WTC11 (cell line): ENCODE measurements around the gene ATP8B4. TPM values are rescaled to one million over a fixed set of nuclear protein-coding genes. Genes with fewer than 3 reads are reported as not detected.

Source experiments
- ATAC-seq: fragments of 200-7000 bp; cut with Tn5 transposase; 2 replicates; pipeline ENCODE4 v1.10.0; 2021; ENCODE audit warnings: mild to moderate bottlenecking, moderate library complexity
- CTCF ChIA-PET: fragments of 300-600 bp; sonication (Branson Sonifier 250); formaldehyde crosslinking; loops from one replicate; lab custom pipeline; 2021; ENCODE audit warnings: antibody characterized with exemption; lab: Charles Lee
- POLR2A ChIA-PET: fragments of 350-600 bp; sonication (Branson Sonifier 250); formaldehyde crosslinking; loops from one replicate; lab custom pipeline; 2021; ENCODE audit warnings: antibody characterized with exemption; lab: Charles Lee
- DNase-seq: peaks from one replicate; pipeline ENCODE4 v3.0.0; 2021; ENCODE audit warnings: low spot score
- H3K27ac Mint-ChIP-seq: 2 replicates; pipeline ENCODE4 v1.8.0; 2021; ENCODE audit warnings: mixed read lengths
- H3K27me3 Mint-ChIP-seq: 2 replicates; pipeline ENCODE4 v1.8.0; 2021; ENCODE audit warnings: low read depth, mild to moderate bottlenecking, moderate library complexity, mixed read lengths
- H3K36me3 Mint-ChIP-seq: 2 replicates; pipeline ENCODE4 v1.8.0; 2021; ENCODE audit warnings: mixed read lengths
- H3K4me1 Mint-ChIP-seq: 2 replicates; pipeline ENCODE4 v1.8.0; 2022; ENCODE audit warnings: mixed read lengths
- H3K4me3 Mint-ChIP-seq: 2 replicates; pipeline ENCODE4 v1.8.0; 2021; ENCODE audit warnings: mild to moderate bottlenecking, moderate library complexity, mixed read lengths
- H3K9me3 Mint-ChIP-seq: 2 replicates; pipeline ENCODE4 v1.8.0; 2021; ENCODE audit warnings: mixed read lengths
- ATF1 ChIP-seq: sonication (generic); formaldehyde crosslinking; IDR thresholded peaks from 2 replicates; pipeline ENCODE4 v1.8.1; 2023; ENCODE audit warnings: mild to moderate bottlenecking, moderate library complexity, missing genetic modification reagents
- FOXJ3 ChIP-seq: sonication (generic); formaldehyde crosslinking; IDR thresholded peaks from 2 replicates; pipeline ENCODE4 v1.9.0; 2021; ENCODE audit warnings: missing genetic modification reagents, mild to moderate bottlenecking, borderline replicate concordance
- FOXK1 ChIP-seq: sonication (generic); formaldehyde crosslinking; IDR thresholded peaks from 2 replicates; pipeline ENCODE4 v1.8.0; 2022; ENCODE audit warnings: mild to moderate bottlenecking, moderate library complexity, missing genetic modification reagents
- FOXP1 ChIP-seq: sonication (generic); formaldehyde crosslinking; IDR thresholded peaks from 2 replicates; pipeline ENCODE4 v1.8.0; 2022; ENCODE audit warnings: missing genetic modification reagents, mild to moderate bottlenecking, moderate library complexity, borderline replicate concordance
- HMGA2 ChIP-seq: fragments of 250-450 bp; sonication (Bioruptor Pico); IDR thresholded peaks from 2 replicates; pipeline ENCODE4 v1.4.0; 2021; ENCODE audit warnings: mild to moderate bottlenecking, moderate library complexity
- IRF2 ChIP-seq: sonication (generic); formaldehyde crosslinking; IDR thresholded peaks from 2 replicates; pipeline ENCODE4 v1.8.0; 2022; ENCODE audit warnings: low read depth, missing genetic modification reagents, borderline replicate concordance
- JAZF1 ChIP-seq: fragments of 250-450 bp; sonication (Bioruptor Pico); IDR thresholded peaks from 2 replicates; pipeline ENCODE4 v1.9.0; 2021; ENCODE audit warnings: moderate library complexity, mild to moderate bottlenecking, inconsistent platforms
- JUN ChIP-seq: sonication (generic); formaldehyde crosslinking; IDR thresholded peaks from 2 replicates; pipeline ENCODE4 v1.8.0; 2023; ENCODE audit warnings: mild to moderate bottlenecking, missing genetic modification reagents
- TP53 ChIP-seq: sonication (generic); formaldehyde crosslinking; IDR thresholded peaks from 2 replicates; pipeline ENCODE4 v1.8.1; 2023; ENCODE audit warnings: mild to moderate bottlenecking, missing genetic modification reagents
- ZBTB21 ChIP-seq: sonication (generic); formaldehyde crosslinking; IDR thresholded peaks from 2 replicates; pipeline ENCODE4 v1.8.1; 2023; ENCODE audit warnings: mild to moderate bottlenecking, missing genetic modification reagents, borderline replicate concordance
- ZNF232 ChIP-seq: sonication (generic); formaldehyde crosslinking; IDR thresholded peaks from 2 replicates; pipeline ENCODE4 v1.8.0; 2022; ENCODE audit warnings: mild to moderate bottlenecking, missing genetic modification reagents
- ZNF396 ChIP-seq: fragments of 250-450 bp; sonication (Bioruptor Pico); IDR thresholded peaks from 2 replicates; pipeline ENCODE4 v1.8.0; 2021; ENCODE audit warnings: mild to moderate bottlenecking, moderate library complexity, borderline replicate concordance
- total RNA-seq: library from RNA; stranded (reverse); gene quantifications from 3 replicates; pipeline ENCODE4 v1.2.3, GENCODE V29; 2021
- TF ChIP-seq, protein P1 (sequence below): sonication (generic); formaldehyde crosslinking; conservative IDR thresholded peaks from 2 replicates; pipeline ENCODE4 v1.8.1; 2023; ENCODE audit warnings: mild to moderate bottlenecking, low read depth, missing genetic modification reagents, moderate library complexity
- TF ChIP-seq, protein P2 (sequence below): fragments of 250-450 bp; sonication (Bioruptor Pico); IDR thresholded peaks from 2 replicates; pipeline ENCODE4 v1.9.0; 2021; ENCODE audit warnings: moderate library complexity, mild to moderate bottlenecking, inconsistent platforms, borderline replicate concordance
- TF ChIP-seq, protein P3 (sequence below): sonication (generic); formaldehyde crosslinking; IDR thresholded peaks from 2 replicates; pipeline ENCODE4 v1.8.1; 2023; ENCODE audit warnings: mild to moderate bottlenecking, missing genetic modification reagents
- TF ChIP-seq, protein P4 (sequence below): sonication (generic); formaldehyde crosslinking; IDR thresholded peaks from 2 replicates; pipeline ENCODE4 v1.8.0; 2023; ENCODE audit warnings: missing genetic modification reagents, mild to moderate bottlenecking, borderline replicate concordance

The ATP8B4 gene
- total RNA-seq, 1 experiment from 2014 or later: 0.37 TPM

DNA sequence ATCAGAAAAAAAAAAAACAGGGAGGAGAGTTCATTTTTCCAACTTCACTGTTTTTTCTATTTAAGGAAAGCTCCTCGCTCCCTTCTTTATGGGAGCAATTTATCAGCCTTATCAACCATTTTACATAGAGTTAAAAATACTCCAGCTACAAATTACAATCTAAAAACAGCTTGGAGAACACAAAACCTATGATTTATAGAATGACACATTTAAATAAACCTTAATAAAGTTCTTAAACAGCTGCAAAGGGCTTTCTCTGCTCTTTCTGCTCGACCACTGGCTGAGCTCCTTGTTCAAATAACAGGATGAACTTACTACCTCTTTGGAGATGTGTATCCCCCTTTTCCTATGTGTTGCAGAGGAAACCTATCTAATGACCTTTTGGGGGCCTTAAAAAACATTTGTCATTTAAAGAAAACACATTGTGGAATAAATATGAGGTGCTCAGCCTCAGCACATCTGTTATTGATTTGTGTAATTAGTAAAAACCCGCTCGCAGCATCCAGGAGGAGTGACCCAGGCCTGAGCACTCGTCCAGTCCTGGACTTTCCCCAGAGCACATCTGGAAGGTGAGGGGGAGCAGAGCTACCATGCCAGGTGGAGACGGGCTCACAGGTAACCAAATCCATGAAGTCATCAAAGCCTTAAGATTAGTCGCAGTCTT is 231.2 kb downstream of the ATP8B4 start:
- ATAC-seq: no peak
- Mint-ChIP-seq H3K4me1 (peaks cover 10% of the 10 kb centered on the region), H3K27ac (no peak overlapping the region), H3K36me3 (no peaks in the 10 kb centered on the region), H3K9me3 (peaks cover 5% of the 10 kb centered on the region), H3K4me3 (no peak overlapping the region), H3K27me3 (no peaks in the 10 kb centered on the region; the same call in 1 of the 2 replicates)
- ChIA-PET POLR2A (no interaction called here), CTCF (interaction anchor here (0.9 kb wide), 1 partner anchor 11 kb away, joined by 4 read pairs; no protein-coding TSS in a partner anchor)
- TF ChIP-seq, protein P1, sequence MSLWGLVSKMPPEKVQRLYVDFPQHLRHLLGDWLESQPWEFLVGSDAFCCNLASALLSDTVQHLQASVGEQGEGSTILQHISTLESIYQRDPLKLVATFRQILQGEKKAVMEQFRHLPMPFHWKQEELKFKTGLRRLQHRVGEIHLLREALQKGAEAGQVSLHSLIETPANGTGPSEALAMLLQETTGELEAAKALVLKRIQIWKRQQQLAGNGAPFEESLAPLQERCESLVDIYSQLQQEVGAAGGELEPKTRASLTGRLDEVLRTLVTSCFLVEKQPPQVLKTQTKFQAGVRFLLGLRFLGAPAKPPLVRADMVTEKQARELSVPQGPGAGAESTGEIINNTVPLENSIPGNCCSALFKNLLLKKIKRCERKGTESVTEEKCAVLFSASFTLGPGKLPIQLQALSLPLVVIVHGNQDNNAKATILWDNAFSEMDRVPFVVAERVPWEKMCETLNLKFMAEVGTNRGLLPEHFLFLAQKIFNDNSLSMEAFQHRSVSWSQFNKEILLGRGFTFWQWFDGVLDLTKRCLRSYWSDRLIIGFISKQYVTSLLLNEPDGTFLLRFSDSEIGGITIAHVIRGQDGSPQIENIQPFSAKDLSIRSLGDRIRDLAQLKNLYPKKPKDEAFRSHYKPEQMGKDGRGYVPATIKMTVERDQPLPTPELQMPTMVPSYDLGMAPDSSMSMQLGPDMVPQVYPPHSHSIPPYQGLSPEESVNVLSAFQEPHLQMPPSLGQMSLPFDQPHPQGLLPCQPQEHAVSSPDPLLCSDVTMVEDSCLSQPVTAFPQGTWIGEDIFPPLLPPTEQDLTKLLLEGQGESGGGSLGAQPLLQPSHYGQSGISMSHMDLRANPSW (CRISPR knock-in tag): no peak
- TF ChIP-seq ZNF396 (CRISPR knock-in tag) (no peak), TP53 (CRISPR knock-in tag) (no peak), ZBTB21 (CRISPR knock-in tag) (no peak), HMGA2 (CRISPR knock-in tag) (no peak), FOXJ3 (CRISPR knock-in tag) (no peak), ATF1 (CRISPR knock-in tag) (no peak), JAZF1 (CRISPR knock-in tag) (no peak), FOXK1 (CRISPR knock-in tag) (no peak), JUN (CRISPR knock-in tag) (no peak), FOXP1 (no peak), IRF2 (CRISPR knock-in tag) (no peak)
- TF ChIP-seq, protein P2, sequence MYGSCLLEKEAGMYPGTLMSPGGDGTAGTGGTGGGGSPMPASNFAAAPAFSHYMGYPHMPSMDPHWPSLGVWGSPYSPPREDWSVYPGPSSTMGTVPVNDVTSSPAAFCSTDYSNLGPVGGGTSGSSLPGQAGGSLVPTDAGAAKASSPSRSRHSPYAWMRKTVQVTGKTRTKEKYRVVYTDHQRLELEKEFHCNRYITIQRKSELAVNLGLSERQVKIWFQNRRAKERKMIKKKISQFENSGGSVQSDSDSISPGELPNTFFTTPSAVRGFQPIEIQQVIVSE (CRISPR knock-in tag): no peak
- TF ChIP-seq, protein P3, sequence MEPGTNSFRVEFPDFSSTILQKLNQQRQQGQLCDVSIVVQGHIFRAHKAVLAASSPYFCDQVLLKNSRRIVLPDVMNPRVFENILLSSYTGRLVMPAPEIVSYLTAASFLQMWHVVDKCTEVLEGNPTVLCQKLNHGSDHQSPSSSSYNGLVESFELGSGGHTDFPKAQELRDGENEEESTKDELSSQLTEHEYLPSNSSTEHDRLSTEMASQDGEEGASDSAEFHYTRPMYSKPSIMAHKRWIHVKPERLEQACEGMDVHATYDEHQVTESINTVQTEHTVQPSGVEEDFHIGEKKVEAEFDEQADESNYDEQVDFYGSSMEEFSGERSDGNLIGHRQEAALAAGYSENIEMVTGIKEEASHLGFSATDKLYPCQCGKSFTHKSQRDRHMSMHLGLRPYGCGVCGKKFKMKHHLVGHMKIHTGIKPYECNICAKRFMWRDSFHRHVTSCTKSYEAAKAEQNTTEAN (CRISPR knock-in tag): no peak
- TF ChIP-seq, protein P4, sequence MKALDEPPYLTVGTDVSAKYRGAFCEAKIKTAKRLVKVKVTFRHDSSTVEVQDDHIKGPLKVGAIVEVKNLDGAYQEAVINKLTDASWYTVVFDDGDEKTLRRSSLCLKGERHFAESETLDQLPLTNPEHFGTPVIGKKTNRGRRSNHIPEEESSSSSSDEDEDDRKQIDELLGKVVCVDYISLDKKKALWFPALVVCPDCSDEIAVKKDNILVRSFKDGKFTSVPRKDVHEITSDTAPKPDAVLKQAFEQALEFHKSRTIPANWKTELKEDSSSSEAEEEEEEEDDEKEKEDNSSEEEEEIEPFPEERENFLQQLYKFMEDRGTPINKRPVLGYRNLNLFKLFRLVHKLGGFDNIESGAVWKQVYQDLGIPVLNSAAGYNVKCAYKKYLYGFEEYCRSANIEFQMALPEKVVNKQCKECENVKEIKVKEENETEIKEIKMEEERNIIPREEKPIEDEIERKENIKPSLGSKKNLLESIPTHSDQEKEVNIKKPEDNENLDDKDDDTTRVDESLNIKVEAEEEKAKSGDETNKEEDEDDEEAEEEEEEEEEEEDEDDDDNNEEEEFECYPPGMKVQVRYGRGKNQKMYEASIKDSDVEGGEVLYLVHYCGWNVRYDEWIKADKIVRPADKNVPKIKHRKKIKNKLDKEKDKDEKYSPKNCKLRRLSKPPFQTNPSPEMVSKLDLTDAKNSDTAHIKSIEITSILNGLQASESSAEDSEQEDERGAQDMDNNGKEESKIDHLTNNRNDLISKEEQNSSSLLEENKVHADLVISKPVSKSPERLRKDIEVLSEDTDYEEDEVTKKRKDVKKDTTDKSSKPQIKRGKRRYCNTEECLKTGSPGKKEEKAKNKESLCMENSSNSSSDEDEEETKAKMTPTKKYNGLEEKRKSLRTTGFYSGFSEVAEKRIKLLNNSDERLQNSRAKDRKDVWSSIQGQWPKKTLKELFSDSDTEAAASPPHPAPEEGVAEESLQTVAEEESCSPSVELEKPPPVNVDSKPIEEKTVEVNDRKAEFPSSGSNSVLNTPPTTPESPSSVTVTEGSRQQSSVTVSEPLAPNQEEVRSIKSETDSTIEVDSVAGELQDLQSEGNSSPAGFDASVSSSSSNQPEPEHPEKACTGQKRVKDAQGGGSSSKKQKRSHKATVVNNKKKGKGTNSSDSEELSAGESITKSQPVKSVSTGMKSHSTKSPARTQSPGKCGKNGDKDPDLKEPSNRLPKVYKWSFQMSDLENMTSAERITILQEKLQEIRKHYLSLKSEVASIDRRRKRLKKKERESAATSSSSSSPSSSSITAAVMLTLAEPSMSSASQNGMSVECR (CRISPR knock-in tag): no peak
- DNase-seq: no peak

DNA sequence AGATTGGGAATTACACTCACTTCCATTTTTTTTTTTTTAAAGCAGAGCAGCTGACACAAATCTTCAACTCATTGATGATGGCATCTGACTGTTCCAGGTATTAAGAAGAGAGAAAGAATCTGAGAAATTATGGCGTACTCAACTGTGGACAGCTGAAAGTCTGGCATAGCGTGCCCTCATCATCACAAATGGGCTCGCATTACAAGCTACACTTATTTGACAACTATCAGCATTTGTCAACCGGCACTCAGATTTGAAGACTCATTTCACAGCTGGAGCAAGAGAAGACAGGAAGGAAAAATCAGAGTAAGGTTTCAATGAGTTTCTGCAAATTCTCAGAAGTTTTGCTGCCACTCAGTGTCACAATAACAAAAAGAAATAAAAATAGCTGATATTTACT is 235.9 kb downstream of the ATP8B4 start:
- H3K27me3 Mint-ChIP-seq: no peaks in the 10 kb centered on the region
- CTCF ChIA-PET: interaction anchor here (1.9 kb wide), 1 partner anchor 121 kb away, joined by 9 read pairs; no protein-coding TSS in a partner anchor
- no peaks in the 10 kb centered on the region for H3K36me3 Mint-ChIP-seq
- peaks cover 15% of the 10 kb centered on the region for H3K4me1 Mint-ChIP-seq
- ATAC-seq: no peak
- POLR2A ChIA-PET: interaction anchor here (0.6 kb wide), 1 partner anchor 127 kb away, joined by 4 read pairs; no protein-coding TSS in a partner anchor
- H3K4me3 Mint-ChIP-seq: no peak overlapping the region
- TF ChIP-seq ZNF232: no peak
- no peak overlapping the region; the same call in 1 of the 2 replicates for H3K27ac Mint-ChIP-seq
- H3K9me3 Mint-ChIP-seq: peaks cover 5% of the 10 kb centered on the region
- no peak for DNase-seq
